ENCODE data around the gene IFNLR1. TPM values are rescaled to one million over a fixed set of nuclear protein-coding genes. Genes with fewer than 3 reads are reported as not detected.

Gene IFNLR1
- total RNA-seq (2011; cell fraction: chromatin; rRNA removed; ENCODE audit: low replicate concordance), result not detected in 2 replicates
- not detected in 2 replicates for total RNA-seq (2011; cell fraction: nucleolus; rRNA removed)
- total RNA-seq (2011; cell fraction: nucleoplasm; rRNA removed), result not detected in 2 replicates
- total RNA-seq (2014; rRNA removed) (not detected in 2 replicates), total RNA-seq (2014; rRNA removed; fragmentation: Illumina TruSeq; extraction: Trizol) (not detected in 2 replicates), total RNA-seq (2015; rRNA removed; fragmentation: Illumina TruSeq; extraction: Trizol) (not detected in 2 replicates), total RNA-seq (2021) (not detected in 2 replicates), polyA plus RNA-seq (2011; rRNA removed) (not detected in 2 replicates), polyA plus RNA-seq (2014; fragmentation: Illumina TruSeq; extraction: Trizol) (not detected in 2 replicates), polyA plus RNA-seq (2014; fragmentation: Nextera tagmentation; extraction: Ambion mirVana) (not detected), polyA plus RNA-seq (2014; rRNA removed) (not detected in 2 replicates), polyA minus RNA-seq (2011; rRNA and poly(A)+ RNA removed) (not detected in 2 replicates), Bru-seq, nascent RNA (percentile 10 among the genes with signal in this experiment), BruChase-seq, experiment 1, labeled RNA remaining after a 2-hour chase (percentile 8 among the genes with signal in this experiment), BruChase-seq, experiment 2, labeled RNA remaining after a 6-hour chase (percentile 6 among the genes with signal in this experiment)
- polyA plus RNA-seq (2011; cell fraction: cytosol; rRNA removed), result not detected in 2 replicates
- polyA plus RNA-seq (2011; cell fraction: nucleus; rRNA removed), result not detected in 2 replicates
- polyA plus RNA-seq (2012), result not detected in 2 replicates
- not detected in 2 replicates for polyA minus RNA-seq (2011; cell fraction: cytosol; rRNA and poly(A)+ RNA removed)
- polyA minus RNA-seq (2011; cell fraction: nucleus; rRNA and poly(A)+ RNA removed), result not detected in 2 replicates
- long read RNA-seq, experiment 1, result 0 reads
- long read RNA-seq, experiment 2, result 0 reads
- long read RNA-seq, experiment 3, result 0 reads

- ATAC-seq (no peak), DNase-seq (ENCODE audit: extremely low read depth in 1 of 4, low spot score in 3 of 4) (peak in 2 of 4 experiments; percentile 36 to 41), FAIRE-seq (no peak)
- Histone ChIP-seq H3K4me1 (replicated peaks in 1 of 2; ENCODE audit: control insufficient read depth in 2 of 2, insufficient read depth in 2 of 2, low read length in 2 of 2) (peaks cover 9 to 11% of the 10 kb centered on the region in 2 experiments; a peak in 3 of 5 replicates), H3K27me3 (ENCODE audit: control insufficient read depth in 2 of 2, insufficient read depth in 2 of 2, low read length in 2 of 2) (peaks cover 38 to 63% of the 10 kb centered on the region in 2 experiments), H3K9me3 (replicated peaks; ENCODE audit: control insufficient read depth, insufficient read depth, low read depth, low read length) (no peaks in the 10 kb centered on the region), H3K4me3 (no peak within 1 kb of the TSS), H3K27ac (ENCODE audit: extremely low read depth, low read depth, low read length) (no peak within 1 kb of the TSS), H3K9me1 (ENCODE audit: control insufficient read depth, insufficient read depth, low read length) (no peaks in the 10 kb centered on the region), H3K4me2 (ENCODE audit: insufficient read depth, low read length) (no peak within 1 kb of the TSS), H2AFZ (ENCODE audit: low read depth, low read length) (no peak within 1 kb of the TSS), H3K36me3 (ENCODE audit: control insufficient read depth, insufficient read depth, low read length) (no peaks in the 10 kb centered on the region), H4K20me1 (replicated peaks; ENCODE audit: control insufficient read depth, insufficient read depth, low read length) (no peaks in the 10 kb centered on the region; the same call in 1 of the 2 replicates), H3K79me2 (ENCODE audit: control insufficient read depth, insufficient read depth, low read length) (no peaks in the 10 kb centered on the region), H3K9ac (ENCODE audit: insufficient read depth in 1 of 2, low read depth in 2 of 2, low read length in 2 of 2) (no peak within 1 kb of the TSS)
- 12% methylated on average over 44 of the region's 74 CpGs for WGBS (ENCODE audit: insufficient coverage, low coverage, missing lambda C conversion rate)
- TF ChIP-seq MEF2D (tag; conservative IDR thresholded peaks at IDR 0.05; ENCODE audit: low read depth) (no peak), VEZF1 (CRISPR knock-in tag; IDR thresholded peaks at IDR 0.05) (peak; percentile 35; the same call in 1 of the 2 replicates)
- ChIA-PET CTCF (ENCODE audit: low intra/inter-chr PET ratio) (no interaction called here), POLR2A (interaction anchor here (0.6 to 1.1 kb wide), 3 partner anchors 147 to 461 kb away, joined by 3 read pairs; no protein-coding TSS in a partner anchor)
- in situ Hi-C loops (cut with MboI), result no loop called here
- intact Hi-C loops (cut with micrococcal nuclease), result no loop called here
- no TSS peak for BruUV-seq (replicated peaks)
Measured at GRCh38 chr1:24186993-24187790, at the start of gene IFNLR1. IFNLR1 (minus strand) TSS chr1:24187289; CDS start chr1:24187248, 41 bp downstream.

Measured in K562 (cell line).